Measurements from ENCODE around the gene HARBI1.

The HARBI1 gene

DNA sequence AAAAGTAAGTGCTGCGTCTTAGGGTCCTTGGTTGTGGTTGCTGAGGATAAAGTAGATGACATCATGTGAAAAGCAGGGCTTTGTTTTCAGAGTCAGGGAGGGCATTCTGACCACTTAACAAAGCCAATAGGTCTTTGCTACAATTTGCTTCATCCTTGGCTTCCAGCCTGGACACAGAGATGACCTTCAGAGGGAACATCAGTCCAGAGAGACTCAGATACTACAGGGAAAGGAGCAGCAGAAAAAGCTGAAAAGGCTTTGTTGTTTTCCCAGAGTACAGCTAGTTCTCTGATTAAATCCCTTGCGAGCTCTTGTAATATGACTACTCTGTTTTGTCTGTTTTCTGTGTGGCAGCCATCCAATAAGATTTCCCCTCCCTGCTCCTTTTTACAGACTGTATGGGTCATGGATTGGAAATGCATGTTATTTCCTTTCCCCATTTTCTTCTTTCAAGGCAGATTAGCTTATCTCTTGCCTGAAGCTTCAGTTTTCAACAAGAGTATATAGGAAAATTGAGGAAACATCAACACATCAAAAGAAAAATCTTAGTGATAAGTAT is 32.2 kb upstream of the HARBI1 start:
- Histone ChIP-seq H3K27me3 (no peaks in the 10 kb centered on the region), H3K27ac (peak overlapping the region; percentile 66 to 79), H3K36me3 (peaks cover 58 to 88% (median 60%) of the 10 kb centered on the region in 3 donors), H3K4me3 (peak overlapping the region in 1 of 2 donors; percentile 19), H3K4me1 (peaks cover 0 to 28% (median 21%) of the 10 kb centered on the region in 4 donors), H3K9me3 (no peaks in the 10 kb centered on the region)
- intact Hi-C loops (cut with DNase I; ENCODE audit: low total_unique reads): no loop called here
- peak; percentile 79 to 87 for DNase-seq
- TF ChIP-seq, protein P1, sequence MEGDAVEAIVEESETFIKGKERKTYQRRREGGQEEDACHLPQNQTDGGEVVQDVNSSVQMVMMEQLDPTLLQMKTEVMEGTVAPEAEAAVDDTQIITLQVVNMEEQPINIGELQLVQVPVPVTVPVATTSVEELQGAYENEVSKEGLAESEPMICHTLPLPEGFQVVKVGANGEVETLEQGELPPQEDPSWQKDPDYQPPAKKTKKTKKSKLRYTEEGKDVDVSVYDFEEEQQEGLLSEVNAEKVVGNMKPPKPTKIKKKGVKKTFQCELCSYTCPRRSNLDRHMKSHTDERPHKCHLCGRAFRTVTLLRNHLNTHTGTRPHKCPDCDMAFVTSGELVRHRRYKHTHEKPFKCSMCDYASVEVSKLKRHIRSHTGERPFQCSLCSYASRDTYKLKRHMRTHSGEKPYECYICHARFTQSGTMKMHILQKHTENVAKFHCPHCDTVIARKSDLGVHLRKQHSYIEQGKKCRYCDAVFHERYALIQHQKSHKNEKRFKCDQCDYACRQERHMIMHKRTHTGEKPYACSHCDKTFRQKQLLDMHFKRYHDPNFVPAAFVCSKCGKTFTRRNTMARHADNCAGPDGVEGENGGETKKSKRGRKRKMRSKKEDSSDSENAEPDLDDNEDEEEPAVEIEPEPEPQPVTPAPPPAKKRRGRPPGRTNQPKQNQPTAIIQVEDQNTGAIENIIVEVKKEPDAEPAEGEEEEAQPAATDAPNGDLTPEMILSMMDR (IDR thresholded peaks at IDR 0.05): peak in 1 of 2 experiments; percentile 13

DNA sequence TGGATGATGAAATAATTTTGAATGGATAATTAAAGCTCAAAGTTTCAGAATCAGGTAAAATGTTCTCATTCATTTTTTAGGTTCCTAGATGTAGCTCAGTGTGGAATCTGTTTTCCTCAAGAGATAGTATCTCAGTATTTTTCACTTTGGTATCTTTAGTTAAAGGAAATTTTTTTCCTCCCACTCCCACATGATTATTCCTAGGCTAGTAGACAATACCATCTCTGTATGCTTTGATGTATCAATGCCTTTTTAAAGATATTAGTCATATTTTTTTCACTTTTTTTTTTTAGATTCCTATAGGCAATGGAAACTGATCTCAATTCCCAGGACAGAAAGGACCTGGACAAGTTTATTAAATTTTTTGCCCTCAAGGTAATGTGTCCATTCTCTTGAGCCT is 27.0 kb upstream of the HARBI1 start:
- Histone ChIP-seq H3K27ac (no peak overlapping the region), H3K27me3 (no peaks in the 10 kb centered on the region), H3K4me1 (peaks cover 0 to 16% (median 11%) of the 10 kb centered on the region in 4 donors), H3K4me3 (no peak overlapping the region), H3K36me3 (peaks cover 22 to 55% (median 23%) of the 10 kb centered on the region in 3 donors), H3K9me3 (no peaks in the 10 kb centered on the region)
- no peak for DNase-seq
- intact Hi-C loops (cut with DNase I; ENCODE audit: low total_unique reads): no loop called here
- TF ChIP-seq, protein P1 (IDR thresholded peaks at IDR 0.05): no peak

DNA sequence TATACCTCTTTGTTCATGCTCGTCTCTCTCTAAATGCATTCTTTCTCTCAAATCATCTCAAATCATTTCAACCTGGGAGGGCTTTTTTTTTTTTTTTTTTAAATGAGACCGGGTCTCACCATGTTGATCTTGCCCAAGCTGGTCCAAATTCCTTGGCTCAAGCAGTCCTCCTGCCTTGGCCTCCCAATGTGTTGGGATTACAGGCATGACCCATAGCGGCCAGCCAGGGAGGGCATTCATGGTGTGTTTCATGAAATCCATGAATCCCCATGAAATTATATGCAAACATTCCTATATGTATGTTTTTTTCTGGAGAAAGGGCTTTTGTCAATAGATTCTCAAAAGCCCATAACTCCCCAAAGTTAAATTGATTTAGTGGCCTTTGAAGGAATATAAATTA is 26.5 kb upstream of the HARBI1 start:
- peaks cover 22 to 54% (median 24%) of the 10 kb centered on the region in 3 donors for H3K36me3 ChIP-seq

DNA sequence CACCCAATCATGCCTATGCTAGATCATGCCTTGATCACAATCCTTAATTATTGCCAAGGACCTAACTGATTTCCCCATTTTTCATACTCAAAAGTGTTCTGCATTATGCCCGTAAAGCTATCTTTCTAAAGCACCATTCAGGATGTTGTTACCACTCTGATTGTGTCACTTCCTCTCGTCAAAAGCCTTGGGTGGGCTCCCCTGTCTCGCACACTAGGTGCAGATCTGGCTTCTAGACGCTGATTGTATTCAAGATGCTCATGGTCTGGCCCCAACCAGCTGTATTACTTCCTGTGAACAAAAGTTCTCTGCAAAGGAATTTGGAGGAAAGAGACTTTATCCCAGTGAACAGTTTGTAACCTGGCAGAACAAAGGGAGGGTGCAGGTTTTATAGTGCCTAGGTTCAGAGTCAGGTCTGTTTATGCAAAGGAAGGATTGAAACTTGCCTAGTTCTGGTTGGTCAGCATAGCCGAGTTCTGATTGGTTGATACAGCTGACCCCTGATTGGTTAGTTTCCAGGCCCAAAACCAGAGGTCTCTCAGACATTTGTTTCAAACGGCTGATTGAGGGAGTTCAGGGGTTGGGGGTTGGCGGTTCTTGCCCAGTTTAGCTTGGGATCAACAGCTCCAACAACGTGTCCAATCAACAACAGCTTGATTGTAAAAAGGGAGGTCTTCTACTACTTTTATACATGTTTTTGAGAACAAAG is 25.8 kb upstream of the HARBI1 start:
- Histone ChIP-seq H3K4me1 (peaks cover 0 to 4% (median 2%) of the 10 kb centered on the region in 4 donors), H3K4me3 (no peak overlapping the region), H3K36me3 (peaks cover 22 to 50% (median 31%) of the 10 kb centered on the region in 3 donors), H3K27ac (no peak overlapping the region), H3K27me3 (no peaks in the 10 kb centered on the region), H3K9me3 (no peaks in the 10 kb centered on the region)
- intact Hi-C loops (cut with DNase I; ENCODE audit: low total_unique reads): no loop called here
- DNase-seq: no peak
- TF ChIP-seq, protein P1 (IDR thresholded peaks at IDR 0.05): no peak

More for the DNA sequence above, 26.5 kb upstream of the HARBI1 start:
- DNase-seq: no peak
- peaks cover 0 to 11% (median 8%) of the 10 kb centered on the region in 4 donors for H3K4me1 ChIP-seq
- H3K27ac ChIP-seq: no peak overlapping the region
- TF ChIP-seq, protein P1 (IDR thresholded peaks at IDR 0.05): no peak
- no peak overlapping the region for H3K4me3 ChIP-seq
- H3K9me3 ChIP-seq: no peaks in the 10 kb centered on the region
- intact Hi-C loops (cut with DNase I; ENCODE audit: low total_unique reads): no loop called here
- no peaks in the 10 kb centered on the region for H3K27me3 ChIP-seq

DNA sequence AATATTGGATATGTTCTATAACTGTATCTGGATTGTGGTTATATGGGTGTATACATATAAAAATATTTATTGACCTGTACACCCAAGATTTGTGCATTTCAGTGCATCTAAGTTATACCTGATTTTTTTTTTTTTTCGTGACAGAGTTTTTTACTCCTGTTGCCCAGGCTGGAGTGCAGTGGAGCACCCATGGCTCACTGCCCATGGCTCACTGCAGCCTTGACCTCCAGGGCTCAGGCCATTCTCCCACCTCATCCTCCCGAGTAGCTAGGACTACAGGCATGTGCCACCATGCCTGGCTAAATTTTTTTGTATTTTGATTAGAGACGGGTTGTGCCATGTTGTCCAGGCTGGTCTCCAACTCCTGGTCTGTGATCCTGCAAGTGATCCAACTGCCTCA is 24.6 kb upstream of the HARBI1 start:
- peaks cover 12 to 39% (median 20%) of the 10 kb centered on the region in 3 donors for H3K36me3 ChIP-seq
- H3K9me3 ChIP-seq: no peaks in the 10 kb centered on the region
- no peaks in the 10 kb centered on the region for H3K27me3 ChIP-seq
- DNase-seq: no peak
- TF ChIP-seq, protein P1 (IDR thresholded peaks at IDR 0.05): no peak
- intact Hi-C loops (cut with DNase I; ENCODE audit: low total_unique reads): no loop called here
- H3K4me3 ChIP-seq: no peak overlapping the region
- H3K4me1 ChIP-seq: no peaks in the 10 kb centered on the region
- H3K27ac ChIP-seq: no peak overlapping the region

Data from tibial artery (tissue), 4 donors.